GM12892 (cell line): ENCODE measurements around the gene UPK3B.
"Not testable (repeated sequence)": the region's sequence is repeated elsewhere in the genome, so short reads cannot be mapped to it uniquely, and the experiment has no call there.

ENCODE experiments used
- POLR2A ChIP-seq: IDR thresholded peaks from 2 replicates; pipeline ENCODE4 v1.6.1; 2011; ENCODE audit warnings: low read depth, low read length, control low read depth
- POLR2AphosphoS5 ChIP-seq: IDR thresholded peaks from 2 replicates; pipeline ENCODE4 v1.6.1; 2011; ENCODE audit warnings: low read depth, low read length, control low read depth
- TAF1 ChIP-seq: IDR thresholded peaks from 2 replicates; pipeline ENCODE4 v1.6.1; 2011; ENCODE audit warnings: low read depth, mild to moderate bottlenecking, control low read depth, low read length, borderline replicate concordance

- not testable (repeated sequence) for TF ChIP-seq POLR2AphosphoS5, POLR2A, TAF1
Measured at GRCh38 chr7:76495717-76496116, 14.6 kb upstream of the UPK3B start.
